Nephron progenitor cell (in vitro differentiated cells): ENCODE data around the gene ELAPOR1.
A peak's percentile ranks its signal among the peaks of the same experiment; 100 is the strongest.

ENCODE experiments used
- DNase-seq: peaks from one replicate; pipeline ENCODE4 v3.0.0; 2021
- H3K27ac Mint-ChIP-seq: 2 replicates; pipeline ENCODE4 v1.8.0; 2021; ENCODE audit warnings: mild to moderate bottlenecking, moderate library complexity, mixed read lengths
- H3K27me3 Mint-ChIP-seq: 2 replicates; pipeline ENCODE4 v1.8.0; 2021; ENCODE audit warnings: mild to moderate bottlenecking, low read depth, mixed read lengths; ENCODE audit not compliant: poor library complexity
- H3K36me3 Mint-ChIP-seq: 2 replicates; pipeline ENCODE4 v1.8.0; 2021; ENCODE audit warnings: low read depth, mixed read lengths
- H3K4me1 Mint-ChIP-seq: 2 replicates; pipeline ENCODE4 v1.8.0; 2021; ENCODE audit warnings: mixed read lengths
- H3K4me3 Mint-ChIP-seq: 2 replicates; pipeline ENCODE4 v1.8.0; 2021; ENCODE audit warnings: mild to moderate bottlenecking, moderate library complexity, mixed read lengths
- H3K9me3 Mint-ChIP-seq: 2 replicates; pipeline ENCODE4 v1.8.0; 2021; ENCODE audit warnings: mild to moderate bottlenecking, moderate library complexity, mixed read lengths
- CTCF ChIP-seq: fragments of 200-600 bp; sonication (generic); IDR thresholded peaks from 2 replicates; pipeline ENCODE4 v1.5.0; 2021; ENCODE audit warnings: antibody characterized with exemption

The ELAPOR1 gene

GRCh38 chr1:109112056-109112651, 1.8 kb upstream of the ELAPOR1 start:
- Mint-ChIP-seq H3K27ac (peak overlapping the region; percentile 86), H3K9me3 (no peaks in the 10 kb centered on the region), H3K27me3 (peaks cover 92% of the 10 kb centered on the region), H3K4me1 (peaks cover 24% of the 10 kb centered on the region), H3K4me3 (no peak overlapping the region), H3K36me3 (no peaks in the 10 kb centered on the region)
- DNase-seq = no peak
- TF ChIP-seq CTCF = no peak

- H3K9me3 Mint-ChIP-seq = no peaks in the 10 kb centered on the region
- H3K4me1 Mint-ChIP-seq = peaks cover 24% of the 10 kb centered on the region
- no peaks in the 10 kb centered on the region for H3K36me3 Mint-ChIP-seq
- DNase-seq = peak; percentile 100
- peak overlapping the region; percentile 79 for H3K4me3 Mint-ChIP-seq
- H3K27ac Mint-ChIP-seq = peak overlapping the region; percentile 86
- peaks cover 93% of the 10 kb centered on the region for H3K27me3 Mint-ChIP-seq
- TF ChIP-seq CTCF = peak; percentile 98
Measured at GRCh38 chr1:109112652-109113285, 1.1 kb upstream of the ELAPOR1 start.

GRCh38 chr1:109114342-109114674, 393 bp downstream of the ELAPOR1 start:
- Mint-ChIP-seq H3K36me3 (no peaks in the 10 kb centered on the region), H3K27ac (no peak overlapping the region), H3K4me3 (peak overlapping the region; percentile 71), H3K27me3 (peaks cover 99% of the 10 kb centered on the region), H3K4me1 (peaks cover 24% of the 10 kb centered on the region), H3K9me3 (peaks cover 4% of the 10 kb centered on the region)
- TF ChIP-seq CTCF = no peak
- no peak for DNase-seq

GRCh38 chr1:109115685-109116084, 1.8 kb downstream of the ELAPOR1 start:
- Mint-ChIP-seq H3K4me1 (peaks cover 24% of the 10 kb centered on the region), H3K36me3 (no peaks in the 10 kb centered on the region), H3K27ac (no peak overlapping the region), H3K9me3 (peaks cover 7% of the 10 kb centered on the region), H3K4me3 (no peak overlapping the region), H3K27me3 (peaks cover 95% of the 10 kb centered on the region)
- TF ChIP-seq CTCF = no peak
- no peak for DNase-seq

GRCh38 chr1:109116286-109116685, 2.4 kb downstream of the ELAPOR1 start:
- Mint-ChIP-seq H3K27me3 (peaks cover 90% of the 10 kb centered on the region), H3K36me3 (no peaks in the 10 kb centered on the region), H3K4me1 (peaks cover 24% of the 10 kb centered on the region), H3K27ac (no peak overlapping the region), H3K9me3 (peaks cover 7% of the 10 kb centered on the region), H3K4me3 (no peak overlapping the region)
- no peak for TF ChIP-seq CTCF
- DNase-seq = no peak

GRCh38 chr1:109118089-109118488, 4.2 kb downstream of the ELAPOR1 start:
- Mint-ChIP-seq H3K27me3 (peaks cover 80% of the 10 kb centered on the region), H3K27ac (no peak overlapping the region), H3K9me3 (peaks cover 7% of the 10 kb centered on the region), H3K4me1 (peaks cover 11% of the 10 kb centered on the region), H3K36me3 (no peaks in the 10 kb centered on the region), H3K4me3 (no peak overlapping the region)
- no peak for TF ChIP-seq CTCF
- DNase-seq = no peak
